Astrocyte of the cerebellum (primary cell): ENCODE data around the gene LSM3.

Experiments used
- DNase-seq: peaks from one replicate; pipeline ENCODE4 v3.0.0-alpha.2; 2011; ENCODE audit warnings: low read depth
- H3K4me3 ChIP-seq: 2 replicates; pipeline ENCODE4 v1.5.1; 2011; ENCODE audit warnings: mild to moderate bottlenecking, low read depth, low read length, moderate library complexity
- in situ Hi-C: cut with HindIII; loops from 2 replicates; pipeline ENCODE4 v1.10.0; 2017; ENCODE audit warnings: low sequenced_read_pairs
- TF ChIP-seq, protein P1 (sequence below): IDR thresholded peaks from 2 replicates; pipeline ENCODE4 v1.5.1; 2012; ENCODE audit warnings: low read length, low read depth, moderate library complexity, mild to moderate bottlenecking; ENCODE audit errors: missing control alignments

Gene LSM3

DNA sequence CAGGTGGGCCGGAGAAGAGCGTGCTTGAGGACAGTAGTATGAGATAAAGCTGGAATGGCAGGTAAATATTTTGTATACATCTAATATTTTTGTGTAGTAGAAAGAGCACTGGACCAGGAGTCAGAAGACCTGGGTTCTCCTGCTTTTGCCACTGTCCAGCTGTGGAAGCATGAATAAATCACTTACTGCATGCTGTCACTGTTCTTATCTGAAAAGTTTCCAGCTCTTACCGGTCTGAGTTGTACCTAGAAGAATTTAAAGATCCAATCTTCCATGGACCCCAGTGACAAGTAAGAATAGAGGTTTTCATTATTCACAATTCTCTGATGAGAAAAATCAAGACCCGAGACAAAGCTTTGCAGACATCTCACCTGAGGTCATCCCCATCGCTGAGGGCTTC lies 6.1 kb upstream of the LSM3 start:
- TF ChIP-seq, protein P1, sequence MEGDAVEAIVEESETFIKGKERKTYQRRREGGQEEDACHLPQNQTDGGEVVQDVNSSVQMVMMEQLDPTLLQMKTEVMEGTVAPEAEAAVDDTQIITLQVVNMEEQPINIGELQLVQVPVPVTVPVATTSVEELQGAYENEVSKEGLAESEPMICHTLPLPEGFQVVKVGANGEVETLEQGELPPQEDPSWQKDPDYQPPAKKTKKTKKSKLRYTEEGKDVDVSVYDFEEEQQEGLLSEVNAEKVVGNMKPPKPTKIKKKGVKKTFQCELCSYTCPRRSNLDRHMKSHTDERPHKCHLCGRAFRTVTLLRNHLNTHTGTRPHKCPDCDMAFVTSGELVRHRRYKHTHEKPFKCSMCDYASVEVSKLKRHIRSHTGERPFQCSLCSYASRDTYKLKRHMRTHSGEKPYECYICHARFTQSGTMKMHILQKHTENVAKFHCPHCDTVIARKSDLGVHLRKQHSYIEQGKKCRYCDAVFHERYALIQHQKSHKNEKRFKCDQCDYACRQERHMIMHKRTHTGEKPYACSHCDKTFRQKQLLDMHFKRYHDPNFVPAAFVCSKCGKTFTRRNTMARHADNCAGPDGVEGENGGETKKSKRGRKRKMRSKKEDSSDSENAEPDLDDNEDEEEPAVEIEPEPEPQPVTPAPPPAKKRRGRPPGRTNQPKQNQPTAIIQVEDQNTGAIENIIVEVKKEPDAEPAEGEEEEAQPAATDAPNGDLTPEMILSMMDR: no peak
- DNase-seq: no peak
- no peak overlapping the region for H3K4me3 ChIP-seq
- in situ Hi-C loops: no loop called here

DNA sequence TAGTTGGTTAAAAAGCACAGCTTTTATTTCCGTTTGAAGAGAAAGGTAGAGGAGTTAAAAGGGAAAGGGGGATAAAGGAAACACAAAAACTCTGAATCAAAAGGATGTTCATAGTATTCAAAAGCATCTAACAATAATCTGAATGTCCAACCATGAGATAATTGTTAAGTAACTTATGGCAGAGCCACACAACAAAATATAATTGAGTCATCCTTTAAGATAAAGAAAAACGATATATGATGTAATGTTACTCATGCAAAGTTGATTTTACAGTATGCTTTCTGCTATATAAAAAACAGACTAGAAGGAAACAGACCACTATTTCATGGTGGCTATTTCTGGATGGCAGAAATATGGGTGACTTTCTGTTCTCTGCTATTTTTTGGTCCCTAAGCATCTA lies 4.1 kb upstream of the LSM3 start:
- no peak overlapping the region for H3K4me3 ChIP-seq
- no peak for DNase-seq
- in situ Hi-C loops: no loop called here
- TF ChIP-seq, protein P1: no peak

DNA sequence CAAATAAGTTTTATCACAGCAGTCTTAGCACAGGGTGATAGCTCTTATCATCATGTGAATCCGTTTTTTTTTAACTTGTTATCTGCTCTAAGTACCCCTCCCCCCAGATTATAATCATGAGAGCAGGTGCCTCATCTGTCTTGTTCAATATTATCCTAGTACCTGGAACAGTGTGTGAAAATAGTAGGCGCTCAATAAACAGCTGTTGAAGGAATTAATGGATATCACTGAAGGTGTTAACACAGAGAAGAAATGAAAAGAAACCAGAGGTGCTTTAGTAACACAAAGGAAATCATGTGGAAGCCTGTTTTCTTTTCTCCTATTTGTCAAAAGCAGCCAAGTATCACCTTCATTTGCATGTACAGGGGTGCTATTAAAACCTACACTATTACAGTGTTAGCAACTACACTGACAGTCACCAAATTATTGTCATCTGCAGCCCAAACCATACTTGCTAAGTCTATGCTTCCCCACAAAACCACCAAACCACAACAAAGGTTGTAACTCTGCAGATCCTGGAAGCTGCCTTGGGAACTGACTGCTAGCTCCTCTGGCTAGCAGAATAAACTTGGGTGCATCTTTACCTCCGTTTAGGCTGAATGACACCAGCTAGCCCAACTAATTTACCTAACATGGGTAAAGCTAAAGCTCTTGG lies 3.1 kb upstream of the LSM3 start:
- TF ChIP-seq, protein P1: no peak
- DNase-seq: peak; percentile 29
- H3K4me3 ChIP-seq: no peak overlapping the region
- in situ Hi-C loops: no loop called here

DNA sequence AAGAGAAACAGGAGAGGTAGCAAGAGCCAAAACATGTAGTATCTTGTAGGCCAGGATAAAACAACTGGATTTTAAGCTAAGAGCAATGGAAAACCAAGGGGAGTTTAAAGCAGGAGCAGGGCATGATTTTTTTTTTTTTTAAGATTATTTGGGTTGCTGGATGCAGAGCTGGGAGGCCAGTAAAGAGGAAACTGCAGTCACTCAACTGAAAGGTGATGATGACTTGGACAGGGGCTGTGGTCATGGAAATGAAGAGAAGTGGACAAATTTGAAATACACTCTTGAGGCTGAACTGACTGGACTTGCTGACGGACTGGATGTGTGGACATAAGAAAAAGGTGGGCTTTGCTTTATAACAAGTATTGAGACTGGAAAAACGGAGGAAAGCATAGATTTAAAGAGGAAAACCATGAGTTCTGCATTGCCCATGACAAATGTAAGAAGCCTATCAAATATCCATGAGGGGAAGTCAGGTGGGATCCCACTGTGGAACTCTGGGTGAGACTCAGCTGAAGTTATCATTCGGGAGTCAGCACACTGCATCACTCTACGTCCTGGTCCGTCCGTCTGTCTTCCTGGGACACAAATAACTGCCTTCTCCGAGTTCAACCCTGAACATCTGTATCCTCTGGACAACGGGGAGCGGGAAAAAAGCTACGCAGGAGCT lies 904 bp upstream of the LSM3 start:
- TF ChIP-seq, protein P1: no peak
- no peak for DNase-seq
- H3K4me3 ChIP-seq: peak overlapping the region; percentile 73
- in situ Hi-C loops: no loop called here

DNA sequence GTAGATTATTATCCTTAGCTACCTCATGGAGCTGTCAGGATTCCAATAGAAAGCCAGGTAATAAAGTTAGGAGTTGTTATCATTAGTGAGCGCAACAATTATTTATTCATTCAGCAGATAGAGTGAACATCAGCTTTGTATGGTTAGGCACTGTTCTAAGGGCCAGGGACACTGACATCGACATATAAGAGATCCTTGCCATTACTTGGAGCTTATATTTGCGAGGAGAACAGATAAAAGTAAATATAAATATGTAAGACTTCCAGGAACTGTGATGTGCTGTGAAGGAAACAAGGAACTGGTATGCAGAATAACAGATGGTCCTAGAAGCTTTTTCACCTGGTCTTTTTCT lies 473 bp downstream of the LSM3 start:
- no peak for DNase-seq
- peak overlapping the region; percentile 73 for H3K4me3 ChIP-seq
- in situ Hi-C loops: no loop called here
- TF ChIP-seq, protein P1: no peak

DNA sequence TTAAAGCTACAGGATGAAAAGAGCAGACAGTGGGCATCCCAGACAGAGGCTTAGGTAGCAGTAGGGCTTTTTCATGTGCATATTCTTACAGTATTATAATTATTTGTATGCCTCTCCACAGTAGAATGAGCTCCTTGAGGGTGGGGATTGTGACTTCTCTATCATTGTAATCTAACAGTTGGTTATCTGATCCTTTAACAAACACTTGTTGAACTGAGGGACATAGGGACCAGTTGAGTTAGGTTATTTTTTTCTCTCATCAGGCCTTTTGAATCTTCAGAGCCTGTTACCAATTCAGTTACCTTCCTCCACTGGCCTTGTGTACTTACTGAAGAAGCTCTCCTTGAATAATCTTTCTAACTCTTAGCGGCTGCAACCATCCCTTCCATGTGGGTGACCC lies 1.2 kb downstream of the LSM3 start:
- no peak for DNase-seq
- H3K4me3 ChIP-seq: no peak overlapping the region
- TF ChIP-seq, protein P1: no peak
- in situ Hi-C loops: no loop called here
